Measurements from ENCODE around the gene FAM114A2. TPM values are rescaled to one million over a fixed set of nuclear protein-coding genes. Genes with fewer than 3 reads are reported as not detected.

The FAM114A2 gene
- total and polyA plus RNA-seq, 12 donors = 6.5 to 43.7 (median 25.1) TPM

GRCh38 chr5:154059039-154059430 is 20.3 kb upstream of the FAM114A2 start:
- no peaks in the 10 kb centered on the region for H3K9me3 ChIP-seq (replicated peaks in 1 of 3)
- no peak overlapping the region for H3K4me3 ChIP-seq
- intact Hi-C loops (cut with DNase I) = no loop called here
- H3K27me3 ChIP-seq = no peaks in the 10 kb centered on the region
- H3K27ac ChIP-seq = no peak overlapping the region
- DNase-seq = no peak
- H3K4me1 ChIP-seq (replicated peaks in 1 of 2) = no peaks in the 10 kb centered on the region
- WGBS, 4 donors = 70 to 77% (median 73%) methylated on average over 6 of the region's 6 CpGs
- no peaks in the 10 kb centered on the region for H3K36me3 ChIP-seq (replicated peaks in 1 of 2)
- TF ChIP-seq CTCF (IDR thresholded peaks at IDR 0.05) (no peak), POLR2A (IDR thresholded peaks at IDR 0.05) (no peak)

GRCh38 chr5:154058055-154059038 is 19.6 kb upstream of the FAM114A2 start:
- DNase-seq = no peak
- H3K4me3 ChIP-seq = no peak overlapping the region
- no peaks in the 10 kb centered on the region for H3K4me1 ChIP-seq (replicated peaks in 1 of 2)
- H3K27ac ChIP-seq = no peak overlapping the region
- H3K36me3 ChIP-seq (replicated peaks in 1 of 2) = no peaks in the 10 kb centered on the region
- intact Hi-C loops (cut with DNase I) = no loop called here
- TF ChIP-seq POLR2A (IDR thresholded peaks at IDR 0.05) (no peak), CTCF (IDR thresholded peaks at IDR 0.05) (no peak)
- WGBS, 4 donors = 59 to 74% (median 72%) methylated on average over 10 of the region's 10 CpGs
- no peaks in the 10 kb centered on the region for H3K27me3 ChIP-seq
- H3K9me3 ChIP-seq (replicated peaks in 1 of 3) = no peaks in the 10 kb centered on the region

GRCh38 chr5:154055201-154055600 is 16.5 kb upstream of the FAM114A2 start:
- Histone ChIP-seq H3K36me3 (replicated peaks in 1 of 2) (no peaks in the 10 kb centered on the region), H3K27me3 (no peaks in the 10 kb centered on the region), H3K9me3 (replicated peaks in 1 of 3) (no peaks in the 10 kb centered on the region), H3K27ac (no peak overlapping the region), H3K4me1 (replicated peaks in 1 of 2) (no peaks in the 10 kb centered on the region), H3K4me3 (no peak overlapping the region)
- no peak for TF ChIP-seq CTCF (IDR thresholded peaks at IDR 0.05)
- no peak for TF ChIP-seq POLR2A (IDR thresholded peaks at IDR 0.05)
- intact Hi-C loops (cut with DNase I) = no loop called here
- no peak for DNase-seq
- WGBS, 4 donors = 83 to 93% (median 84%) methylated on average over 2 of the region's 2 CpGs

GRCh38 chr5:154053468-154053867 is 14.8 kb upstream of the FAM114A2 start:
- no peak for DNase-seq
- TF ChIP-seq CTCF (IDR thresholded peaks at IDR 0.05) = no peak
- no peak for TF ChIP-seq POLR2A (IDR thresholded peaks at IDR 0.05)
- peaks cover 0 to 4% of the 10 kb centered on the region in 2 donors for H3K4me1 ChIP-seq (replicated peaks in 1 of 2)
- no peaks in the 10 kb centered on the region for H3K27me3 ChIP-seq
- intact Hi-C loops (cut with DNase I) = no loop called here
- H3K36me3 ChIP-seq (replicated peaks in 1 of 2) = no peaks in the 10 kb centered on the region
- H3K4me3 ChIP-seq = no peak overlapping the region
- no peak overlapping the region for H3K27ac ChIP-seq
- H3K9me3 ChIP-seq (replicated peaks in 1 of 3) = no peaks in the 10 kb centered on the region
- WGBS, 4 donors = 92 to 96% (median 96%) methylated on average over 4 of the region's 4 CpGs
